Breast epithelium (tissue), 3 donors: ENCODE measurements around the gene AAR2.

Experiments used
- POLR2AphosphoS5 ChIP-seq, 3 donors: sonication (generic); formaldehyde crosslinking; IDR thresholded peaks; one replicate each; pipeline ENCODE4 v1.6.1; 2017; ENCODE audit warnings: antibody characterized with exemption in 3 of 3
- TF ChIP-seq, protein P1 (sequence below), 3 donors: fragments of 450-650 bp; IDR thresholded peaks; one replicate each; pipeline ENCODE4 v1.5.1; 2016 to 2017; ENCODE audit warnings: antibody characterized with exemption in 3 of 3, mild to moderate bottlenecking in 3 of 3, moderate library complexity in 3 of 3

DNA sequence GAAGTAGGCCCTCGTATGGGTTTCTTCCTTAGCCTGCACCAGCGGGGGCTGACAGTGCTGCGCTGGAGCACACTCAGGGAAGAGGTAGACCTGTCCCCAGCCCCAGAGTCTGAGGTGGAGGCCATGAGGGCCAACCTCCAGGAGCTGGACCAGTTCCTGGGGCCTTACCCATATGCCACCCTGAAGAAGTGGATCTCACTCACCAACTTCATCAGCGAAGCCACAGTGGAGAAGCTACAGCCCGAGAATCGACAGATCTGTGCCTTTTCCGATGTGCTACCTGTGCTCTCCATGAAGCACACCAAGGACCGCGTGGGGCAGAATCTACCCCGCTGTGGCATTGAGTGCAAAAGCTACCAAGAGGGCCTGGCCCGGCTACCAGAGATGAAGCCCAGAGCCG is 3.8 kb downstream of the AAR2 start:
- TF ChIP-seq POLR2AphosphoS5 (IDR thresholded peaks at IDR 0.05) = no peak
- TF ChIP-seq, protein P1, sequence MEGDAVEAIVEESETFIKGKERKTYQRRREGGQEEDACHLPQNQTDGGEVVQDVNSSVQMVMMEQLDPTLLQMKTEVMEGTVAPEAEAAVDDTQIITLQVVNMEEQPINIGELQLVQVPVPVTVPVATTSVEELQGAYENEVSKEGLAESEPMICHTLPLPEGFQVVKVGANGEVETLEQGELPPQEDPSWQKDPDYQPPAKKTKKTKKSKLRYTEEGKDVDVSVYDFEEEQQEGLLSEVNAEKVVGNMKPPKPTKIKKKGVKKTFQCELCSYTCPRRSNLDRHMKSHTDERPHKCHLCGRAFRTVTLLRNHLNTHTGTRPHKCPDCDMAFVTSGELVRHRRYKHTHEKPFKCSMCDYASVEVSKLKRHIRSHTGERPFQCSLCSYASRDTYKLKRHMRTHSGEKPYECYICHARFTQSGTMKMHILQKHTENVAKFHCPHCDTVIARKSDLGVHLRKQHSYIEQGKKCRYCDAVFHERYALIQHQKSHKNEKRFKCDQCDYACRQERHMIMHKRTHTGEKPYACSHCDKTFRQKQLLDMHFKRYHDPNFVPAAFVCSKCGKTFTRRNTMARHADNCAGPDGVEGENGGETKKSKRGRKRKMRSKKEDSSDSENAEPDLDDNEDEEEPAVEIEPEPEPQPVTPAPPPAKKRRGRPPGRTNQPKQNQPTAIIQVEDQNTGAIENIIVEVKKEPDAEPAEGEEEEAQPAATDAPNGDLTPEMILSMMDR (IDR thresholded peaks at IDR 0.05) = no peak
